Measurements from ENCODE around the gene SMARCD3.

SMARCD3 gene

DNA sequence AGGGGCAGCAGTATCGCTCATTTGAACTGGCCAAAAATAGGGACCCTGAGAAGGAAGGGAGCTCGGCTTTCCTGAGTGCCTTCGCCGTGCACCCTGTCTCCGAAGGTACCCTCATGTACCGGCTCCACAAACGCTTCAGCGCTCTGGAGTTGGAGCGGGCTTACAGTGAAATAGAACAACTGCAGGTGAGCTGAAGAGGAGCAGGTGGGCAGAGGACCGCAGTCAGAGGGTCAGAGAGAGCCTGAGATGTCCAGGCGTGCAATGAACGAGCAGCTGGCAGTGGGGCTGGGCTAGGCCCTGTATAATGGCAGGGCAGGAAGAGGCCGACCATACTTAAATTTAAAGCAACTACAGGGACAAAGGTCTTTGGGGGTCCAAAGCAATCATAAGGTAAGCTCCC, 12.1 kb downstream of the SMARCD3 start:
- no peak for ATAC-seq

DNA sequence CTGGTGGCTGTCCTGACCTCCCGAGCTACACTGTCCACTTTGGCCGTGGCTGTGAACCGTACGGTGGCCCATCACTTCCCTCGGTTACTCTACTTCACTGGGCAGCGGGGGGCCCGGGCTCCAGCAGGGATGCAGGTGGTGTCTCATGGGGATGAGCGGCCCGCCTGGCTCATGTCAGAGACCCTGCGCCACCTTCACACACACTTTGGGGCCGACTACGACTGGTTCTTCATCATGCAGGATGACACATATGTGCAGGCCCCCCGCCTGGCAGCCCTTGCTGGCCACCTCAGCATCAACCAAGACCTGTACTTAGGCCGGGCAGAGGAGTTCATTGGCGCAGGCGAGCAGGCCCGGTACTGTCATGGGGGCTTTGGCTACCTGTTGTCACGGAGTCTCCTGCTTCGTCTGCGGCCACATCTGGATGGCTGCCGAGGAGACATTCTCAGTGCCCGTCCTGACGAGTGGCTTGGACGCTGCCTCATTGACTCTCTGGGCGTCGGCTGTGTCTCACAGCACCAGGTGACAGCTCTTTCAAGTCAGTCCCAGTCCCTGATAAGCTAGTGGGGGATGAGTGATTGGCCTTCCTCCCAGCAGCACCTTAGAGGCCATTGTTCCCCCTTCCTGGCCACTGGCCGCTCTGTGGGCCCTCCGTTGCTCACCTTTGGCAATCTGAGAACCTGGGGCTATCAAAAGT, 13.3 kb downstream of the SMARCD3 start:
- ATAC-seq = no peak

DNA sequence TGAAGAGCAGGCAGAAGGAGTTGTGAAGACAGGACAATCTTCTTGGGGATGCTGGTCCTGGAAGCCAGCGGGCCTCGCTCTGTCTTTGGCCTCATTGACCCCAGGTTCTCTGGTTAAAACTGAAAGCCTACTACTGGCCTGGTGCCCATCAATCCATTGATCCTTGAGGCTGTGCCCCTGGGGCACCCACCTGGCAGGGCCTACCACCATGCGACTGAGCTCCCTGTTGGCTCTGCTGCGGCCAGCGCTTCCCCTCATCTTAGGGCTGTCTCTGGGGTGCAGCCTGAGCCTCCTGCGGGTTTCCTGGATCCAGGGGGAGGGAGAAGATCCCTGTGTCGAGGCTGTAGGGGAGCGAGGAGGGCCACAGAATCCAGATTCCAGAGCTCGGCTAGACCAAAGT, 14.7 kb downstream of the SMARCD3 start:
- ATAC-seq = no peak

DNA sequence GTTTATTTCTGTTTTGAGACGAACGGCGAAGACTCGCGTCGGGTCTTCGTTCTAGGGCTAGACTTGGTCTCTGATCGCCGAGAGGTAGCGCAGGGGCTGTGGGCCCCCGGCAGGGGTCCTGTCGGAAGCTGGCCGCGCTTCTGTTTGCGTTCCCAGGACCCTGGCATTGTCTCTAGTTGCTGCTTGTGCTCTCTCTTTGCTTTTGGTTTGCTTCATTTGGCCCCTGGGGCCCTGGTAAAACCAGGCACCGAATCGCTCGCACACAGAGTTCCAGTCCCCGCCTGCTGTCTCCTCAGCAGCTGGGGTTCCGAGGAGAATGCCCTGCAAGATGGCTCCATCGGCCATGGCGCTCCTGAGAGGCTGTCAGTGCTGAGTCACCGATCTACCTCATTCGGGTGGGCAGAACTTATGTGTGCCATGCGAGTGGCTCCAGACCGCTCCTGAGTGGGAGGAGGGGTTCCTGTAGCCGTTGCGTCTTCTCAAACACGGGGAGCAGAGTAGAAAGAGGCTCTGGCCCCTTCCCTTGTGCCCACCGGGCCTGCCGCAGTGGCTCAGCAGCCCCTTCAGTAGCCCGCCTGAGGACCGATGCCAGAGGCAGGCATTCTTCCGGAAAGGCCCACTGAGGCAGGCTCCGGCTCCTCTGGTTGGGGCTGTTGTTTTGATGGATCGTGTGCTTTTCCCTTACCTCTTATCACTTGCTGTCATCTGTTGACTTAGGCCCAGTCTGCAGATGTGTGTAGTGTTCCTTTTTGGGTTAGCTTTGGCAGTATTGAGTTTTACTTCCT, 15.4 kb downstream of the SMARCD3 start:
- ATAC-seq = peak; percentile 89 to 90

DNA sequence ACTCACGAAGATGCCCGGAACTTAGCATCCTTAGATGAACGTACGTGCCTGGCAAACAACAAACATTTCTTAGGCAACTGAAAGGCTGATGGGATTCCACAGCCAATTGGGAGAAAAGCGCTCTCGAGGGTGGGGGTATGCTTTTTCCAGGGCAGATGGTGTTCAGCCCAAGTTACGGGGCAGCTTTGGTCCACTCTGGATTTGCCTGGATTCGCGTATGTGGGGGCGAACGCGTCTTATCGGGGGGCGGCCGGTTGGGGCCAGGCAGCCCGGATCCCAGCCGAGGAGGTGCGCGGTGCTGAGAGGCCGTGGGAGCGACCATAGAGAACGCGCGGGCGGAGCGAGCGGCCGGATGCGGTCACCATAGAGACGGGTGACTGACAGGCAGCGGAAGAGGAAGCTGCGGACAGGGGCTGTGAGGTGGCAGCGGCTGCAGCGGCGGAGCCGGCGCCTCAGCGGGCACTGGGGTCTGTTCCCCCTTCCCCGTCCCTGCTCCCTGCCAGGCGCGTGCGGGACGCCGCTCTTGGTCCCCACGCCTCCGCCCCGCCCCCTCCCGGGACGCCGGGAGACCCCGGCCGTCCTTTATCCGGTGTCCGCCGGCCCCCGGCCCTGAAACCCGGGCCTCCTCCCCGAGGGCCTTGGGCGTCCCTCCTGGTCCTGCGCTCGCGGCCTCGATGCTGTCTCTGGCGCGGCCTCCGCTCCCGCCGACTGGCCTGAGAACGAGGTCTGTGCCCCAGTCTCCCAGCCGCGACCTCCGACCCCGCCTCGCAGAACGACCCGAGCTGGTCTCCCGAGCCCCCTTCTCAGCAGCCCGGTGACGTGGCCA, 16.2 kb downstream of the SMARCD3 start, which contains the start of gene CHPF2:
Gene CHPF2, plus strand, starts transcription at position 393 of the 826 bp plus-strand sequence. CDS start 1,529 bp downstream, outside the sequence.
- ATAC-seq = peak; percentile 92 to 94

DNA sequence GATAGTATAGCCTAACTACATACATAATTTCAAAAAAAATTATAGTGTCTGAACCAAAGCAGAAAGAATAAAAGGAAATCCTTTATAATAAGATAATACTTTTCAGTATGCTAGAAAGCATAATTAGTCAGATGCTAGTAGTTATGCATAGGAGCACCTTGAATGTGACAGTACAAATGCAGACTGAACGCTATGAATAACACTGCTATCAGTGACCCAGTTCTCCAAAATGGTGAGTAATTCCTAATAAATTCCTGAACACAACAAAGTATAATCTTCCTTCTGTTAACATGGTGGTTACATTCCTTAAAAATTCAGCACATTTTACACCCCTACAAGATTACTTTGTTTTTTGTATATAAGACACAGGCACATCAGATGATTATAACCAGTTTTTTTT, 17.4 kb downstream of the SMARCD3 start:
- no peak for ATAC-seq

DNA sequence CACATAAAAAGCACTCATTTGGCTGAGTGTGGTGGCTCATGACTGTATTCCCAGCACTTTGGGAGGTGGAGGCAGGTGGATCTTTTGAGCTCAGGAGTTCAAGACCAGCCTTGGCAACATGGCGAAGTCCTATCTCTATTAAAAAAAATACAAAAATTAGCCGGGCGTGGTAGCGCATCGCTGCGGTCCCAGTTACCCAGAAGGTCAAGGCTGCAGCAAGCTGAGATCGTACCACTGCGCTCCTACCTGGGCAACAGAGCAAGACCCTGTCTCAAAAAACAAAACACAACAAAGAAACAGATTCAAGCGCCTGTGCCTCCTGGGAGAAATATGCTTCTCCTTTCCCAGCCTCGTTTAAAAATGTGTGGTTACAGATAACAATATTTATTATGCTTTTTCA, 19.2 kb downstream of the SMARCD3 start:
- no peak for ATAC-seq

DNA sequence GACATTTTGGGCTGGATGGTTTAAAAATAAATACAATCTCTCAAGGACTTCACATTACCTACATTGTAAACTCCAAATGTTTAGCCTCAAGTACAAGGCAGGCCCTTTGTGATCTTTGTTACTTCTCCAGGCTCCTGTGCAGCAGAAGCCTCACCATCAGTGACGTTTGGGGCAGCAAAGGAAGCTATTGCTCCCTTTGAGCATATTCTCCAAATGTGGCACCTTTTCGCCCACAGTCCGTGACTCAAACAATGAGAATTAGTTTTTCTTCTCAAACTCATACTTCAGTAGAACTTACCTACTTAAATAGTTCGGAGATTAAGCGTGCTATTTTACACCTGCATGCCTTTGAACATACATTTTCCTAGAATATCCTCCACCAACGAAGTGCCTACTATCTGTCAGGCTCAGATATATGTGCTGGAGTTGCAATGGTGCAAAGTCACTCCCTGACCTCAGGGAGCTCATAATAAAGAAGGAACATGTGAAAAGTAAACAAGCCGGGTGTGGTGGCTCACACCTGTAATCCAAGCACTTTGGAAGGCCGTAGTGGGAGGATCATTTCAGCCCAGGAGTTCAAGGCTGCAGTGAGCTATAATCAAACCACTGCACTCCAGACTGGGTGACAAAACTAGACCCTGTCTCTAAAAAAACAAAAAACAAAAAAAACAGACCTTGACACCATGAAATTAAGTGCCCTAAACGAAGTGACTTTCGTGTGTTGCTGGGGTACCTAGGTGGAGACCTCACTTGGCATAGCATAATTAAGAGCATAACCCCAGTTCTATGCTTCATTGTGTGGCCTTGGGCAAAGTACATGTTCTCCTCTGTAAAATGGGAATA, 20.2 kb downstream of the SMARCD3 start:
- ATAC-seq = no peak

DNA sequence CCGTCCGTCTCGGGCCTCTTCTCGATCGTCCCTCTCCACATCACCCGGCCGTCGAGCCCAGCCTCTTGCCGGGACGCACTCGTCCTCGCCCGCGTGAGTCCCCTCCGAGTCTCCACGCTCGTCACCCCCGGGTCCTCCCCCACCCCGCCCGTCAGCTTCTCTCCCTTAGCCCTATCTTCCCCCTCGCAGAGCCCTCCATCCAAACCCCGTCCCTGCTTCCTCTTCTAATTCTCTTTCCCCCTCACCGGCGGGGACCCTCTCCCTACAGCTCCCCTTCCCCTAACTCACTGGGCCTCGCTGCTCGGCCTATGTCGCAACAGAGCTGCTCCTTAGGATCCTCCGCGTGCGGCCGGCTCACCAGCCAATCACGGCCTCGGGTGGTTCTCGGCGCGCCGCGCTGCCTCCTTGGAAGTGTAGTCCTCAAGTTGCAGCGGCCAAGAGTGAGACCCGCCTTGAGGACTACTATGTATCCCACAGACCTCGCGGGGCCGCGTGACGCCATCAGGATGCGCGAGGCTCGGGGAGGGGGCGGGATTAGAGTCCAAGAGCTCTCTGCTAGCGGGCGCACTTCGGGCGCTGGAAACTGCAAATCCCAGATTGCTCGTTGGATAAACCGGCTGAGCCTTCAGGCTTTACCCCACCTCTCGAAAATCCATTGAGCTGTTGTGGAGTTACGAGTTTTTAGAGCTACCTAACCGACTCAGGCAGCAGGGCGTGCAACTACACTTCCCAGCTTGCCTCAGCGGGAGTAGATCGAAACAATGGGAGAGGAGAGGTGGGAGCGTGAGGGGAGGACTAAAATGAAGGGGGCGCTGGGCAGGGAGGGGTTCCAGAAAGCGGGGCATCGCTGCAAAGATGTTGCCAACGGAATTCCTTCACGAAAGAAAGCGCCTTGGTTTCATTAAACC, 21.4 kb downstream of the SMARCD3 start, which contains the start of gene ABCF2:
Gene ABCF2, minus strand, starts transcription at position 331 of the 908 bp plus-strand sequence. CDS start 747 bp downstream, outside the sequence.
- ATAC-seq = peak; percentile 100

DNA sequence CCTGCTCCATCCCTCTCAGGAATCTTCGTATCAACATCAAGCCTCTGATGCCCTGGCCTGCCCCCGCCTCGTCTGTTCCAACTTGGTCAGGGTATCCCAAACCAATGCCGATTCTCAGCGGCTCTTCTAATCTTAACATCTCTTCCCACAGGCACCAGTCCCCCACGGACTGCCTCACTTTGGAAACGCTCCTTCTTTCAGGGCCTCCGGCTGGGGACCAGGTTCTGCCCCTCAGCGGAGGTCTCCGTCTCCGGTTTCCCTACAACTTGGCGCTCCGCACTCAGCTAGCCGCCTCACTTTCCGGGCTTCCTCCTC, 22.0 kb downstream of the SMARCD3 start:
- ATAC-seq = no peak

DNA sequence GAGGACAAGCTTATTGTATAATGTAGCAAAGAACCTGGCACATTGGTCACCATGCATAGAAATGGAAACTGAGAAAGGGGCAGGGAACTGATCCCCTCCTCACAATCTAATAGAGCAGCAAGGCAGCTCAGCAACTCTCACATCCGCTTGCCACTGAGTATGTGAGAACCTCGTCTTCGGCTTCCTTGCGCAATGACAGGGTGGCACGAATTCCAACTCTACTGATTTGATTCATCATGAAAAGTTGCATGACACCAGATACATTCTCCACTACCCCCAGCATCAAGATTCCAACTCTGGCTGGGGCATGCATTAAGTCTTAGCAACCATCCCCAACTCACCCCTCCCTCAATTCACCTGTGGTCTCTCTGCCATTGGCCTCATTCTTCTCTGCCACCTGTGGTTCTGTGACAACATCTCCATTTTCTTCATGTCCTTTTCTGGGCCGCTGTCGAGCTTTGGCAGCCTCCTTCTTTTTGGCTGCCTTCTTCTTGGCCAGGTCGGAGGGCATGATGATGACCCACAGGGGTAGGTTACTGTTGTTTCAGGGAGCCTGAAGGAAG, 22.5 kb downstream of the SMARCD3 start:
- no peak for ATAC-seq

DNA sequence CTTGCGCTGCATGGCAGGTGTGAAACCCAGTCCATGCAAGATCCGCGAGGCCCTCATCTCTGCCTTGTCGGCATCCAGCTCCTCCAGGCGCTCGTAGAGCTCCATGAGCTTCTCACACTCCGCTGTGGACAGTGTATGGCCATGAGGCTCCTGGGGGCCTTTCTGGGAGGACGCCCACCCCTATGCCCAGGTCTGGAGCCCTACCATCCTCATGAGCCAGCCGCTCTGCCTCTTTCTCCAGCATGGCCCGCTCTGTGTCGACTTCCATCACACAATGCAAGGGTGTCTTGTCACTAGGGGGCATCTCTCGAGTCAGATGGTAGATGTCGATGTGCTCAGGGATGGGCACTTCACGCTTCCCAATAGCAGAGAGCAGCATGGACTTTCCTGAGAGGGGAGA, 24.8 kb downstream of the SMARCD3 start:
- ATAC-seq = no peak

DNA sequence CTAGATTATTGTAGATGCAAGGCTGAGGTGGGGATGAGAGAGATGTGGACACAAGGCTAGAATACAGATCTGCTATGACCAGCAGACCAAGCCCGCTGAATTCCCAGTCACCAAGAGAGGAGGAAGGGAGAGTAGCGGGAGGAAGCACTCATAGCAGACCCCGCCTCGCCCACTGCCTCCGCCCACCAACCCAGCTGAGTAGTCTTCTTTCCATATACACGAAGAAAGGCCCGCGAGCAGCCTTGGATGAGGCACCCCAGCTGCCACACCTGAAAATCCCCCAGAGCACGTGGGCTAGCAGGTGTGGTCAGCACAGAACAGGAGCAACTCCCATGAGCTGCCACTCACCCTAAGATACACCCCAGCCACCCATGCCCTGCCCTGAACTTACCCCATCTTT, 30.3 kb downstream of the SMARCD3 start:
- no peak for ATAC-seq

DNA sequence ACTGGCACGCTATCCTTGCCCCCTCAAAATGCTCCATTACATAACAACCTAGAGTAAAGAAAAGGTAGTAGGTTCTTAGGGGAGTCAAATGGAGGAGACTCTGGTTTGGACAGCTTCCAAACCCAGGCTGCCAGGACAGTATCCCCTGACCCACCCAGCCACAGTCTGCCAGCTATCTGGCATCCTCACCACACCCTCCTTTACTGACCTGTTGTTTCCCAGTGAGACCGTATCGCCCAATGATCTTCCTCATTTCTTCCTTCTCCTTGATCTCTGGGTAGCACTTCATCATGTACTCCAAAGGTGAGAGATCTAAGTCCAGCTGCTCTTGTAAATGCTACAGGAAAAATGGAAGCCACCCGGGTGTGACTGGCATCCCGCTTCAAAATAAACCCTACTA, 33.1 kb downstream of the SMARCD3 start:
- ATAC-seq = no peak

DNA sequence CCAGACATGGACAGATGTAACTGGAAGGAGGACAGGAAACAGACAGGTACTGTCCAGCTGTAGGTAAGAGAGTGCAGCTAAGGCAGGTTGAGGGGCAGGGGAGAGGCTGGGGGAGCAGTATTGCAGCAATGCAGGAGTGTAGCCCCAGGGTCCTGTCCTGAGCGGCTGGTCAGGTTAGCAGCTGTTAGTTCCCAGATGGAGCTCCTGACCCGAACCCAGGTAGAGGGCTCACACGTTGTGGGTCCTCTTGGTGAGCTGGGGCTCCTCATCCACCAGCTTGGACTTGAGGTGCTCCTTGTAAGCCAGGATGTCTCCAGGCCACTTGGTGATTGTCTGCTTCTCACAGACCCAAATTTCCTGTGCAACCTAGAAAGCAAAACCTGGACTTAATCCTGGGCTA, 34.7 kb downstream of the SMARCD3 start:
- ATAC-seq = no peak

DNA sequence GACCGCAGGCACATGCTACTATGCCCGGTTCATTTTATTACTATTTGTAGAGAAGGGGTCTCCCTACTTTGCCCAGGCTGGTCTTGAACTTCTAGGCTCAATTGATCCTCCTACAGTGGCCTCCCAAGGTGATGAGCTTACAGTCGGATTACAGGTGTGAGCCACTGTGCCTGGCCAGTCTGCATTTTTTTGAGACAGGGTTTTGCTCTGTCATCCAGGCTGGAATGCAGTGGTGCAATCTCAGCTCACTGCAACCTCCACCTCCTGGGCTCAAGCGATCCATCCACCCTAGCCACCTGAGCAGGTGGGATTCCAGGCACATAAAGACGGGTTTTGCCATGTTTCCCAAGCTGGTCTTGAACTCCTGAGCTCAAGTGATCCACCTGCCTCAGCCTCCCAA, 35.9 kb downstream of the SMARCD3 start:
- no peak for ATAC-seq

DNA sequence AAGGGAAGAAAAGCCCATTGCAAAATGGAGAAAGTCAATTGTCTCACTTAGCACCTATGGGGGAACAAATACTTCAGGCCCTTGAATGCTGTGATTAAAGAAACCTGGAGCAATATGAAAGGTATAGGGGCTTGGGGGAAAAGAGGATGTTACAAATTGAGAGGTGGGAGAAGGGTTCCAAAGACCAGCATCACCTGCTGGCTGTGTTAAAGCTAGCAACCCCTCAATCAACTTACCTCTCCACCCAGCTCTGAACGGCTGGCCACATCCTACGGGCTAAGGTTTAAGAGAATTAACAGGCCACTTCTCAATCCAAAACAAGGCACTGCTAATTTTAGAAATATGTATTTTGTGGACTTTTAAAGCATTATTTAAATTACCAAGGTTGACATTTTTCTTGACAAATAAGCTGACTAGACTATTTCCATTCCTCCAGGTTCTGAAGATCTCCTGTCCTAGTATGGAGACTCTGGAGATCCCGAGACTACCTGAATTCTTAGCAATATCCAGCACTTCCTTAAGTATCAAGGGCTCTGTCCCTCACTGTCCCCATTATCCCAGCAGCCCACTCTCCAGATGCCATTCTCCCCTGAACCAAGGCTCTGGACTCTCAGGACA, 37.2 kb downstream of the SMARCD3 start:
- ATAC-seq = no peak

DNA sequence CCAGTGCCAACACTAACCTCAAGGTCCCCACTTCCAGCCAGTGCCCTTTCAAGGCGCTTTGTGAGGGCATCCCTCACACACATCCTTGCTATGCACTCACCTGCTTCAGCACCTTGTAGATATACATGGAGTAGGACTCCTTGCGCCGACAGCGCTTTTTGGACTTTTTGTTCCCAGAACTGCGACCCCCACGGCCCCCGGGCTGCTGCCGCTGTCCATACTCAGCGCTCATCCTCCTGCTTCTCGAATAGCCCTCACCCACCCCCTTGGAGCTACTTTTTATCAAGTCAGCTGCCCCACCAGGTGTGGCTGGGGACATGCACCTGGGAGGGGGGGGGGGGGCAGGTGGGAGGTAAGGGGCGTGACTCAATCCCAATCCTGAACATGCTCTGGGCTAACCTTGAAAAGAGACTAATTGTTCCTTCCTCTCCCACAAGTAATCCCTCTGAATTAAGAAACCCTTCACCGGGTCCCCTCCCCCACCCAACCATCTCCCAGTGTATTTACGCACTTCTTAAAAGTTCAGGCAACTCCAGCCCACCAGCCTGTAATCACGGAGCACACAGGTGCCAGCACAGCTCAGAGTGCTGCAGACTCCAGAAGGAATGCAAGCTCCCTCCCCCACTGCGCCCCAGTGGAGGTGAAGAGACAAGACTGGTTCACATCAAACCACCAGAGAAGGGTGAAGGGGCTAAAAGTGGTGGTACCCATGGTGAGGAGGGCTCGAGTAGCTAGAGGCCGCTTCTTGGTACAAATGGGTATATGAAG, 38.2 kb downstream of the SMARCD3 start, which contains the start of gene H2BK1:
Gene H2BK1, minus strand, starts transcription at position 402 of the 768 bp plus-strand sequence. Its CDS starts 170 bp downstream, at position 232.
- no peak for ATAC-seq

DNA sequence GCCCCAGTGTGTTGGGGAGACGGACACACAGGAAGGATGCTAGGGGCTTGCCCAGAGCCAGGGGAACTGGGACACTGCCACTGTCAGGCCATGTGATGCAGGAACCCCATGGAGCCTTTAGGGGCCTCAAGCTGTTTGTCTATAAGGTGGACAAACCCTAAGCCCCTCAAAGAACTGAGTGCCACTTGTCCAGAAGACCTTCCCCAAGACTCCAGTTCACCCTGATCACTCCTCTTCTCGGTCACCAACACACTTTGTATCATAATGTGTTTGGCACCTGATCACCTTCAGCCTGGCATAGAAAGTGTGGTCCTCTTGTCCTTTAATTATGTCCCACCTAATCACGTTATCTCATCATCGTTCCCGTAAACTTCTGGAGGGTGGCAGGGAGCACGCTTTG, 38.9 kb downstream of the SMARCD3 start:
- ATAC-seq = no peak
